NB4 (cell line): ENCODE data around the gene C12orf76.
"Not testable (repeated sequence)": the region's sequence is repeated elsewhere in the genome, so short reads cannot be mapped to it uniquely, and the experiment has no call there.

Source experiments
- DNase-seq: peaks from one replicate; pipeline ENCODE4 v3.0.0; 2010; ENCODE audit warnings: low read depth
- H3K4me3 ChIP-seq: one replicate; pipeline ENCODE4 v1.5.1; 2011; ENCODE audit warnings: mild to moderate bottlenecking, low read depth, low read length, moderate library complexity
- MYC ChIP-seq: IDR thresholded peaks from 2 replicates; pipeline ENCODE4 v1.6.1; 2011; ENCODE audit warnings: low read depth, low read length
- POLR2A ChIP-seq: IDR thresholded peaks from 2 replicates; pipeline ENCODE4 v1.6.1; 2011; ENCODE audit warnings: mild to moderate bottlenecking; ENCODE audit not compliant: insufficient read length; ENCODE audit errors: extremely low read depth
- TF ChIP-seq, protein P1 (sequence below): IDR thresholded peaks from 2 replicates; pipeline ENCODE4 v1.6.1; 2011; ENCODE audit warnings: low read depth, low read length
- TF ChIP-seq, protein P2 (sequence below): IDR thresholded peaks from one replicate; pipeline ENCODE4 v1.5.1; 2012; ENCODE audit warnings: low read depth, low read length

Gene C12orf76

DNA sequence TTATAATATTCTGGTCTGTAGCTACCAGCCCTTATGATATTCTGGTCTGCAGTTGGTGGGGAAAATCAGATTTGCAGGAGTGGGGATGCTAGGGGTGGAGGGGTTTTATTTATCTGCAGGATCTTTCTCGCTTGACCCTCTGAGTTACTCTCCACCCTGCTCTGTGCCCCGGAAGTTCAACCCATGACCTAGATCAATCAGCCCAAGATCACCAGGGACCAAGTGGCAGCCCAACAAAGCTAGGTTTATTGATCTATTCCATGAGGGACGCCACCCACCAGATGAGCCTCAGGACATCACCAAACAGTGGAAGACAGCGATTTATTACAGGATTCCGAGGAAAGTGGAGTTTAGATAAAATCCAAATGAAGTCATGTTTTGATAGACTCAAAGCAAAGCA, 25.8 kb upstream of the C12orf76 start:
- DNase-seq = no peak
- no peak for TF ChIP-seq MYC
- TF ChIP-seq, protein P1, sequence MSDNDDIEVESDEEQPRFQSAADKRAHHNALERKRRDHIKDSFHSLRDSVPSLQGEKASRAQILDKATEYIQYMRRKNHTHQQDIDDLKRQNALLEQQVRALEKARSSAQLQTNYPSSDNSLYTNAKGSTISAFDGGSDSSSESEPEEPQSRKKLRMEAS = no peak
- TF ChIP-seq, protein P2, sequence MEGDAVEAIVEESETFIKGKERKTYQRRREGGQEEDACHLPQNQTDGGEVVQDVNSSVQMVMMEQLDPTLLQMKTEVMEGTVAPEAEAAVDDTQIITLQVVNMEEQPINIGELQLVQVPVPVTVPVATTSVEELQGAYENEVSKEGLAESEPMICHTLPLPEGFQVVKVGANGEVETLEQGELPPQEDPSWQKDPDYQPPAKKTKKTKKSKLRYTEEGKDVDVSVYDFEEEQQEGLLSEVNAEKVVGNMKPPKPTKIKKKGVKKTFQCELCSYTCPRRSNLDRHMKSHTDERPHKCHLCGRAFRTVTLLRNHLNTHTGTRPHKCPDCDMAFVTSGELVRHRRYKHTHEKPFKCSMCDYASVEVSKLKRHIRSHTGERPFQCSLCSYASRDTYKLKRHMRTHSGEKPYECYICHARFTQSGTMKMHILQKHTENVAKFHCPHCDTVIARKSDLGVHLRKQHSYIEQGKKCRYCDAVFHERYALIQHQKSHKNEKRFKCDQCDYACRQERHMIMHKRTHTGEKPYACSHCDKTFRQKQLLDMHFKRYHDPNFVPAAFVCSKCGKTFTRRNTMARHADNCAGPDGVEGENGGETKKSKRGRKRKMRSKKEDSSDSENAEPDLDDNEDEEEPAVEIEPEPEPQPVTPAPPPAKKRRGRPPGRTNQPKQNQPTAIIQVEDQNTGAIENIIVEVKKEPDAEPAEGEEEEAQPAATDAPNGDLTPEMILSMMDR = no peak
- TF ChIP-seq POLR2A = no peak
- H3K4me3 ChIP-seq = no peak overlapping the region

- no peak for DNase-seq
- TF ChIP-seq, protein P2 = no peak
- TF ChIP-seq POLR2A = no peak
- TF ChIP-seq MYC = no peak
- no peak overlapping the region for H3K4me3 ChIP-seq
Measured at GRCh38 chr12:110073049-110073831, 24.9 kb upstream of the C12orf76 start.

DNA sequence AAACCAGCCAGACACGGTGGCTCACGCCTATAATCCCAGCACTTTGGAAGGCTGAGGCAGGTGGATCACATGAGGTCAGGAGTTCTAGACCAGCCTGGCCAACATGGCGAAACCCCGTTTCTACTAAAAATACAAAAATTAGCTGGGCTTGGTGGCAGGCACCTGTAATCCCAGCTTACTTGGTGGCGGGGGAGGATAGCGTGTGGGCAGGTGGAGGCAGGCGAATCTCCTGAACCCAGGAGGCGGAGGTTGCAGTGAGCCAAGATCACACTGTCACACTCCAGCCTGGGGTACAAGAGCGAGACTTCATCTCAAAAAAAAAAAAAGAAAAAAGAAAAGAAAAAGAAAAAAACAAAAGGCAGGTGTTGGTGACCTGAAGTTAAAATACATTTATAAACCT, 24.3 kb upstream of the C12orf76 start:
- H3K4me3 ChIP-seq, DNase-seq: not testable (repeated sequence)

DNA sequence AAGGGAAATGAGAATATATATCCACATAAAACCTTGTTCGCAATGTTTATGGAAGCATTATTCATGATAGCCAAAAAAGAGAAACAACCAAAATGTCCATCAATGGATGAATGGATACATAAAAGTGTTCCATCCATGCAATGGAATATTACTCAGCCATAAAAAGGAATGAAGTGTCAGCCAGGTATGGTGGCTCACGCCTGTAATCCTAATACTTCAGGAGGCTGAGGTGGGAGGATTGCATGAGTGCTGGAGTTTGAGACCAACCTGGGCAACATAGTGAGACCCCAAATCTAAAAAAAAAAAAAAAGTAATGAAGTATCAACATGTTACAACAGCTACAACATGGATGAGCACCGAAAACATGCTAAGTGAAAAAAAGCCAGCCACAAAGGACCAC, 23.6 kb upstream of the C12orf76 start:
- TF ChIP-seq MYC (no peak), POLR2A (no peak)
- TF ChIP-seq, protein P1 = no peak
- TF ChIP-seq, protein P2 = no peak
- no peak overlapping the region for H3K4me3 ChIP-seq
- no peak for DNase-seq

DNA sequence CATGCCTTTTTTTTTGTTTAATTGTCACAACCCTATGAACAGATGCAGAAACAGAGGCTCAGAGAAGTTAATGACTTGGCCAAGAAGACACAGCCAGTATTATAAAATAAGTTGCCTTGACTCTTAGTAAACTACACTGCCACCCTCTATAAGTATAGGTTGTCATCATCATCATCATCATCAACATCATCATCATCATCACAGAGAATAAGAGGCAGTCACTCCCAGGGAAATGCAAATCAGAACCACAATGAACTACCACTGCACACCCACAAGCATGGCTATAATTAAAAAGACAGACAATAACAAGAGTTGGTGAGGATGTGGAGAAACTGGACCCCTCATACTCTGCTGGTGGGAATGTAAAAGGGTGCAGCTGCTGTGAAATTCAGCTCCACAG, 23.2 kb upstream of the C12orf76 start:
- no peak overlapping the region for H3K4me3 ChIP-seq
- DNase-seq = no peak
- TF ChIP-seq, protein P2 = no peak
- TF ChIP-seq POLR2A = no peak
- TF ChIP-seq, protein P1 = no peak
- no peak for TF ChIP-seq MYC

- no peak for DNase-seq
- no peak for TF ChIP-seq POLR2A
- TF ChIP-seq, protein P2 = no peak
- TF ChIP-seq, protein P1 = no peak
- TF ChIP-seq MYC = no peak
- no peak overlapping the region for H3K4me3 ChIP-seq
Measured at GRCh38 chr12:110068654-110069053, 20.3 kb upstream of the C12orf76 start.

DNA sequence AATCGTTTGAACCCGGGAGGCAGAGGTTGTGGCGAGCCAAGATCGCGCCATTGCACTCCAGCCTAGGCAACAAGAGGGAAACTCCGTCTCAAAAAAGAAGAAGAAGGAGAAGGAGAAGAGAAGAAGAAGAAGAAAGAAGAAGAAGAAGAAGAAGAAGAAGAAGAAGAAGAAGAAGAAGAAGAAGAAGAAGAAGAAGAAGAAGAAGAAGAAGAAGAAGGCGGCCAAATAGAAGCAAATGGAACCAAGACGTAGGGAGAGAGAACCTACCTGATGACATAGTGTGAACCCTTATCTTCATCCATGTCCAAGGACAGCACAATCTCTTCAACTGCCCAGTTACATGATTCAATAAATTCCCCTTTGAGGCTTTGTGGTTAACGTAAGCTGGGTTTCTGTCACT, 19.8 kb upstream of the C12orf76 start:
- H3K4me3 ChIP-seq, DNase-seq: not testable (repeated sequence)
